ENCODE measurements around the gene LMBR1L.

GRCh38 chr12:49055978-49056754 is 54.5 kb downstream of the LMBR1L start:
- TF ChIP-seq EZH2 (IDR thresholded peaks at IDR 0.05; ENCODE audit: borderline replicate concordance, low read depth, low read length, poor library complexity, severe bottlenecking) (no peak), CTCF (conservative IDR thresholded peaks at IDR 0.05; ENCODE audit: low read depth, low read length) (no peak)

Measured in A673 (cell line).